HL-60/S4 treated with retinoic acid at 250 ng/mL for 4 days and 3 days (cell line): ENCODE results near the gene ZNF354C.
"Not testable (repeated sequence)": the region's sequence is repeated elsewhere in the genome, so short reads cannot be mapped to it uniquely, and the experiment has no call there.

Experiments
- in situ Hi-C: fragments of 300-500 bp; cut with MboI; formaldehyde crosslinking; loops from 2 replicates; pipeline ENCODE4 v1.7.0; 2022; ENCODE audit warnings: low sequenced_read_pairs

ZNF354C gene

GRCh38 chr5:179060116-179061008, at the start of gene ZNF354C:
ZNF354C (plus strand) TSS chr5:179060373; CDS start chr5:179062069, 1,696 bp downstream.
- in situ Hi-C loops = no loop called here

- in situ Hi-C loops = no loop called here
Observed at GRCh38 chr5:179023528-179024189, 36.5 kb upstream of the ZNF354C start, which contains the start of gene ZNF879. ZNF879 (plus strand) TSS chr5:179023804; CDS start chr5:179025005, 1,201 bp downstream.

GRCh38 chr5:179033004-179033580, 27.1 kb upstream of the ZNF354C start:
- in situ Hi-C loops = no loop called here

- in situ Hi-C loops = no loop called here
Observed at GRCh38 chr5:179044765-179045164, 15.4 kb upstream of the ZNF354C start.

- in situ Hi-C loops = no loop called here
Observed at GRCh38 chr5:179051784-179052183, 8.4 kb upstream of the ZNF354C start.

- in situ Hi-C loops = no loop called here
Observed at GRCh38 chr5:179054036-179054785, 6.0 kb upstream of the ZNF354C start.

GRCh38 chr5:179054876-179055275, 5.3 kb upstream of the ZNF354C start:
- in situ Hi-C loops = no loop called here

GRCh38 chr5:179055436-179055835, 4.7 kb upstream of the ZNF354C start:
- in situ Hi-C loops = no loop called here

GRCh38 chr5:179055841-179056240, 4.3 kb upstream of the ZNF354C start:
- in situ Hi-C loops = no loop called here

GRCh38 chr5:179061025-179061424, 852 bp downstream of the ZNF354C start:
- in situ Hi-C loops = no loop called here

GRCh38 chr5:179065703-179066102, 5.5 kb downstream of the ZNF354C start:
- in situ Hi-C loops = no loop called here

- in situ Hi-C loops = no loop called here
Observed at GRCh38 chr5:179079165-179079987, 19.2 kb downstream of the ZNF354C start.

GRCh38 chr5:179080724-179081123, 20.6 kb downstream of the ZNF354C start:
- in situ Hi-C loops = no loop called here

GRCh38 chr5:179089502-179089901, 29.3 kb downstream of the ZNF354C start:
- in situ Hi-C loops = no loop called here

GRCh38 chr5:179101282-179101681, 41.1 kb downstream of the ZNF354C start:
- in situ Hi-C loops = not testable (repeated sequence)

- in situ Hi-C loops = no loop called here
Observed at GRCh38 chr5:179110528-179110927, 50.4 kb downstream of the ZNF354C start.

GRCh38 chr5:179111267-179112207, 51.4 kb downstream of the ZNF354C start:
- in situ Hi-C loops = no loop called here

- in situ Hi-C loops = no loop called here
Observed at GRCh38 chr5:179112469-179113142, 52.4 kb downstream of the ZNF354C start.
